Neural cell (in vitro differentiated cells): Measurements from ENCODE around the gene ALLC.

Source experiments
- CTCF ChIP-seq: fragments of 450-650 bp; IDR thresholded peaks from 2 replicates; pipeline ENCODE4 v1.5.1; 2014; ENCODE audit warnings: antibody characterized with exemption, mild to moderate bottlenecking, moderate library complexity; ENCODE audit not compliant: poor library complexity, severe bottlenecking
- EP300 ChIP-seq: fragments of 450-650 bp; conservative IDR thresholded peaks from 2 replicates; pipeline ENCODE4 v1.6.1; 2014; ENCODE audit warnings: antibody characterized with exemption, mild to moderate bottlenecking, moderate library complexity; ENCODE audit not compliant: poor library complexity, severe bottlenecking
- EZH2 ChIP-seq: fragments of 200-600, 300-800 bp; shearing (Covaris generic), sonication (generic); IDR thresholded peaks from 2 replicates; pipeline ENCODE4 v1.6.1; 2014; ENCODE audit warnings: antibody characterized with exemption, low read length, borderline replicate concordance, mild to moderate bottlenecking; ENCODE audit not compliant: insufficient read depth, poor library complexity, severe bottlenecking
- POLR2AphosphoS5 ChIP-seq: IDR thresholded peaks from 2 replicates; pipeline ENCODE4 v1.6.1; 2012
- RAD21 ChIP-seq: fragments of 450-650 bp; conservative IDR thresholded peaks from 2 replicates; pipeline ENCODE4 v1.6.1; 2014; ENCODE audit warnings: antibody characterized with exemption, mild to moderate bottlenecking, moderate library complexity
- TAF1 ChIP-seq: IDR thresholded peaks from 2 replicates; pipeline ENCODE4 v1.6.1; 2012; ENCODE audit warnings: low read depth

- TF ChIP-seq EP300 (no peak), CTCF (no peak), POLR2AphosphoS5 (no peak), EZH2 (no peak), RAD21 (no peak), TAF1 (no peak)
Observed at GRCh38 chr2:3643371-3644245, 14.4 kb upstream of the ALLC start.
